CD4-positive, alpha-beta memory T cell (primary cell): Measurements from ENCODE around the gene EXD2. TPM values are rescaled to one million over a fixed set of nuclear protein-coding genes. Genes with fewer than 3 reads are reported as not detected.

Experiments
- CTCF ChIA-PET: fragments of 350-600 bp; sonication (Branson Sonifier 250); formaldehyde crosslinking; loops from one replicate; lab custom pipeline; 2021; ENCODE audit warnings: inconsistent platforms; ENCODE audit not compliant: partially characterized antibody; lab: Charles Lee
- POLR2A ChIA-PET: fragments of 350-600 bp; sonication (Branson Sonifier 250); formaldehyde crosslinking; loops from one replicate; lab custom pipeline; 2021; ENCODE audit not compliant: partially characterized antibody; lab: Charles Lee
- DNase-seq, 5 donors: peaks; one replicate each; pipeline versions ENCODE4 v3.0.0 to v3.0.0-alpha.2; 2020 to 2022; ENCODE audit warnings: mixed read lengths in 1 of 5
- H3K27ac ChIP-seq: one replicate; pipeline ENCODE4 v1.7.0; 2013; ENCODE audit warnings: low read depth, low read length
- H3K27me3 ChIP-seq: 2 replicates; pipeline ENCODE4 v1.7.0; 2013; ENCODE audit warnings: mild to moderate bottlenecking, low read length, moderate library complexity; ENCODE audit not compliant: insufficient read depth
- H3K36me3 ChIP-seq: 2 replicates; pipeline ENCODE4 v1.7.0; 2013; ENCODE audit warnings: mild to moderate bottlenecking, low read length, moderate library complexity; ENCODE audit not compliant: insufficient read depth
- H3K4me1 ChIP-seq: 2 replicates; pipeline ENCODE4 v1.7.0; 2013; ENCODE audit warnings: mild to moderate bottlenecking, low read length, moderate library complexity; ENCODE audit not compliant: insufficient read depth
- H3K4me3 ChIP-seq, 2 donors: one replicate each; pipeline ENCODE4 v1.7.0; 2013; ENCODE audit warnings: low read length in 2 of 2, mild to moderate bottlenecking in 1 of 2
- H3K9me3 ChIP-seq, 2 donors: one replicate each; pipeline ENCODE4 v1.7.0; 2013; ENCODE audit warnings: low read length in 2 of 2, control low read depth in 1 of 2; ENCODE audit not compliant: control insufficient read depth in 1 of 2
- H3K27ac Mint-ChIP-seq, 7 donors: one replicate each; pipeline ENCODE4 v1.8.0; 2020 to 2021; ENCODE audit warnings: mixed read lengths in 7 of 7, mild to moderate bottlenecking in 6 of 7, inconsistent platforms in 3 of 7, moderate library complexity in 3 of 7
- H3K27me3 Mint-ChIP-seq, 2 donors: one replicate each; pipeline ENCODE4 v1.8.0; 2020 to 2021; ENCODE audit warnings: mixed read lengths in 2 of 2
- H3K36me3 Mint-ChIP-seq, 2 donors: one replicate each; pipeline ENCODE4 v1.8.0; 2020 to 2021; ENCODE audit warnings: mixed read lengths in 2 of 2, inconsistent platforms in 1 of 2, mild to moderate bottlenecking in 1 of 2
- H3K4me1 Mint-ChIP-seq, 4 donors: one replicate each; pipeline ENCODE4 v1.8.0; 2020 to 2021; ENCODE audit warnings: mixed read lengths in 4 of 4, mild to moderate bottlenecking in 1 of 4
- H3K4me3 Mint-ChIP-seq, 8 donors: one replicate each; pipeline ENCODE4 v1.8.0; 2020 to 2021; ENCODE audit warnings: mixed read lengths in 8 of 8, mild to moderate bottlenecking in 7 of 8, moderate library complexity in 6 of 8, inconsistent platforms in 3 of 8
- H3K9me3 Mint-ChIP-seq, 8 donors: one replicate each; pipeline ENCODE4 v1.8.0; 2020 to 2021; ENCODE audit warnings: mixed read lengths in 8 of 8, mild to moderate bottlenecking in 5 of 8, inconsistent platforms in 3 of 8, moderate library complexity in 1 of 8
- intact Hi-C: fragments of 100-400 bp; cut with micrococcal nuclease; formaldehyde crosslinking; loops from one replicate; pipeline ENCODE4 v1.15.1; 2023
- polyA plus RNA-seq, 2 donors: library from polyadenylated mRNA; unstranded; fragments of 300-500 nt; fragmentation: Illumina TruSeq; gene quantifications; one replicate each; pipeline ENCODE4 v1.2.3, GENCODE V29; 2021
- total RNA-seq, 2 experiments: library from RNA; stranded (reverse); gene quantifications; one replicate each; pipeline ENCODE4 v1.2.3, GENCODE V29; 2021

EXD2 gene
- total and polyA plus RNA-seq, 4 experiments from 2014 or later = 4.6 to 15.7 (median 11.6) TPM

DNA sequence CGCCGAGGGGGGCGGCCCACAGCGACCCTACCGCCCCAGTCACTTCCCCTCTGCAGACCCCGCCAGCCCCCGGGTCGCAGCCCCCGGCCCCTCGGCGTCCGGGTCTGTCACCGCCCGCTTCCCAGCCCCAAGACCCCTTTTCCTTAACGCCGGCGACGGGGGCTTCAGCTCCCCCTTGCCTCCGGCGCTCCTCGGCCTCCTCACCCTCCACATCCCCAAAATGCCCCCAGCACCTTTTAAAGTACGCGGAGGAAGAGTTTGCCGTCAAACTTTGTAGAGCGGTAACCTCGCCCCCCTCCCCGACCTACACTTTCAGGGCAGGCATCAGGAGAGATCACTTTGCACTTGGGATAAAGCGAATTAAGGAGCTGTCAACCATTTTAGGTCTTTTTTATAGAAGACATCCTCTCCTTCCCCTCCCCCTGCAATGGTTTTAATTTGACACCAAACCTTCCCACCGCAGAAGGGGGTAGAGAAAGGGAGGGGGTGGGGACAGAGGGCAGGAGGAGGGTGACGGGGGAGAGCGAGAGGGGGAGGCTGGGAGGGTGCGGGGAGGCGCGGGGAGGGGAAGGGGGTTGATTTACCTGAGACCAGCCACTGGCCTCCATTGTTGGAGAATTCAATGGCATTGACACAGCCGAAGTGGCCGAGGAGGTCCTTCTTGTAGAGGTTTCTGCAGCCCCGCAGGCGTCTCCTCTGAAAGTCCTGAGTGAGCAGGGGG is 39.0 kb upstream of the EXD2 start:
- Histone ChIP-seq H3K27me3 (no peaks in the 10 kb centered on the region), H3K27ac (peak overlapping the region; percentile 75), H3K4me3 (peak overlapping the region; percentile 71 to 94), H3K4me1 (peaks cover 48% of the 10 kb centered on the region), H3K9me3 (no peaks in the 10 kb centered on the region), H3K36me3 (peaks cover 8% of the 10 kb centered on the region)
- Mint-ChIP-seq H3K9me3 (peaks cover 0 to 5% (median 0%) of the 10 kb centered on the region in 8 donors), H3K27ac (peak overlapping the region; percentile 91 to 96 (median 94)), H3K27me3 (peaks cover 0 to 2% of the 10 kb centered on the region in 2 donors), H3K4me1 (peaks cover 30 to 54% (median 40%) of the 10 kb centered on the region in 4 donors), H3K4me3 (peak overlapping the region; percentile 94 to 98 (median 96)), H3K36me3 (peaks cover 19 to 31% of the 10 kb centered on the region in 2 donors)
- intact Hi-C loops = loop anchor here (2.0 to 5.0 kb wide), 6 partner anchors 90 to 1910 kb away; partner anchors contain the start of genes EIF2S1, PALS1, SRSF5 and SUSD6
- ChIA-PET CTCF (interaction anchor here (0.7 to 5.6 kb wide), 6 partner anchors 18 to 89 kb away, joined by 3 to 53 read pairs (median 12); partner anchors contain the start of gene EXD2), POLR2A (interaction anchor here (0.5 to 4.3 kb wide), 11 partner anchors 19 to 1207 kb away, joined by 3 to 78 read pairs (median 4); partner anchors contain the start of genes COX16, ERH, EXD2 and SLC39A9)
- DNase-seq = peak in 4 of 5 donors; percentile 57 to 82 (median 64)

DNA sequence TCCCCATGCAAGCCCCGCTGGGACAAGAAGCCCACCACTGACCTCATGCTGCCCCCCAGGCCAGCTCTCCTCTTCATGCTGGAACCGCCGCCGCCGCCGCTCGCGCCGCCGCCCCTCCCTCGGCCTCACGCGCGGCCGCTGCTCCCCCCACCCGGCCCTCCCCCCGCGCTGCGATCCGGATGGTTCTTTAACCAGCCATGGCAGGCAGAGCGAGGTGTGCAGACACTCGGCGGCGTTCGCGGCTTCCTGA is 38.5 kb upstream of the EXD2 start, which contains the start of gene DCAF5:
Gene DCAF5 (minus strand): TSS at position 218 of the 250 bp plus-strand sequence. CDS start 141 bp downstream, at position 77.
- peaks cover 25 to 49% (median 35%) of the 10 kb centered on the region in 4 donors for H3K4me1 Mint-ChIP-seq
- H3K9me3 Mint-ChIP-seq = peaks cover 0 to 5% (median 0%) of the 10 kb centered on the region in 8 donors
- Histone ChIP-seq H3K9me3 (no peaks in the 10 kb centered on the region), H3K36me3 (peaks cover 8% of the 10 kb centered on the region), H3K27me3 (no peaks in the 10 kb centered on the region), H3K27ac (peak within 1 kb of the TSS; percentile 75), H3K4me1 (peaks cover 43% of the 10 kb centered on the region), H3K4me3 (peak within 1 kb of the TSS; percentile 71 to 94)
- peak in 3 of 5 donors; percentile 89 to 97 (median 94) for DNase-seq
- peak within 1 kb of the TSS; percentile 94 to 100 (median 97) for H3K4me3 Mint-ChIP-seq
- H3K27me3 Mint-ChIP-seq = peaks cover 0 to 2% of the 10 kb centered on the region in 2 donors
- CTCF ChIA-PET = interaction anchor here (0.7 to 5.6 kb wide), 5 partner anchors 8 to 38 kb away, joined by 3 to 53 read pairs (median 8); partner anchors contain the start of gene EXD2
- POLR2A ChIA-PET = interaction anchor here (0.5 to 4.3 kb wide), 11 partner anchors 20 to 1207 kb away, joined by 3 to 78 read pairs (median 4); partner anchors contain the start of genes COX16, ERH, EXD2 and SLC39A9
- peak within 1 kb of the TSS; percentile 93 to 97 (median 94) for H3K27ac Mint-ChIP-seq
- intact Hi-C loops = loop anchor here (1.0 to 5.0 kb wide), 10 partner anchors 24 to 1911 kb away; partner anchors contain the start of genes COX16, EIF2S1, ERH and EXD2
- H3K36me3 Mint-ChIP-seq = peaks cover 14 to 26% of the 10 kb centered on the region in 2 donors

- Histone ChIP-seq H3K9me3 (no peaks in the 10 kb centered on the region), H3K4me1 (peaks cover 38% of the 10 kb centered on the region), H3K27me3 (no peaks in the 10 kb centered on the region), H3K36me3 (peaks cover 8% of the 10 kb centered on the region), H3K27ac (peak overlapping the region; percentile 75), H3K4me3 (peak overlapping the region; percentile 32 to 94)
- POLR2A ChIA-PET = interaction anchor here (0.5 to 4.3 kb wide), 12 partner anchors 20 to 1206 kb away, joined by 3 to 78 read pairs (median 4); partner anchors contain the start of genes COX16, ERH, EXD2 and SLC39A9
- peak in 2 of 5 donors; percentile 91 to 95 for DNase-seq
- Mint-ChIP-seq H3K27me3 (peaks cover 0 to 2% of the 10 kb centered on the region in 2 donors), H3K4me1 (peaks cover 22 to 45% (median 32%) of the 10 kb centered on the region in 4 donors), H3K4me3 (peak overlapping the region; percentile 94 to 100 (median 97)), H3K36me3 (peaks cover 14 to 23% of the 10 kb centered on the region in 2 donors), H3K27ac (peak overlapping the region; percentile 91 to 97 (median 93)), H3K9me3 (peaks cover 0 to 5% (median 0%) of the 10 kb centered on the region in 8 donors)
- CTCF ChIA-PET = interaction anchor here (1.1 to 5.6 kb wide), 3 partner anchors 8 to 23 kb away, joined by 3 to 53 read pairs (median 8); no protein-coding TSS in a partner anchor
- intact Hi-C loops = loop anchor here (1.0 to 5.0 kb wide), 10 partner anchors 24 to 1911 kb away; partner anchors contain the start of genes COX16, EIF2S1, ERH and EXD2
Measured at GRCh38 chr14:69153152-69153872, 38.0 kb upstream of the EXD2 start.

GRCh38 chr14:69153873-69154270 is 37.4 kb upstream of the EXD2 start:
- CTCF ChIA-PET = interaction anchor here (1.1 to 5.6 kb wide), 3 partner anchors 9 to 24 kb away, joined by 3 to 53 read pairs (median 8); no protein-coding TSS in a partner anchor
- peak overlapping the region; percentile 91 to 100 (median 96) for H3K4me3 Mint-ChIP-seq
- intact Hi-C loops = loop anchor here (1.0 to 5.0 kb wide), 10 partner anchors 25 to 1912 kb away; partner anchors contain the start of genes COX16, EIF2S1, ERH and EXD2
- H3K27me3 Mint-ChIP-seq = peaks cover 0 to 2% of the 10 kb centered on the region in 2 donors
- peak in 2 of 5 donors; percentile 12 to 17 for DNase-seq
- H3K9me3 Mint-ChIP-seq = peaks cover 0 to 2% (median 0%) of the 10 kb centered on the region in 8 donors
- POLR2A ChIA-PET = interaction anchor here (1.0 to 4.3 kb wide), 5 partner anchors 21 to 244 kb away, joined by 3 to 78 read pairs (median 8); partner anchors contain the start of genes ERH, EXD2 and SLC39A9
- Histone ChIP-seq H3K4me3 (peak overlapping the region; percentile 32 to 94), H3K4me1 (peaks cover 33% of the 10 kb centered on the region), H3K36me3 (peaks cover 2% of the 10 kb centered on the region), H3K27me3 (no peaks in the 10 kb centered on the region), H3K9me3 (no peaks in the 10 kb centered on the region), H3K27ac (peak overlapping the region; percentile 75)
- peaks cover 18 to 41% (median 28%) of the 10 kb centered on the region in 4 donors for H3K4me1 Mint-ChIP-seq
- H3K27ac Mint-ChIP-seq = peak overlapping the region; percentile 91 to 97 (median 93)
- H3K36me3 Mint-ChIP-seq = peaks cover 10 to 19% of the 10 kb centered on the region in 2 donors

DNA sequence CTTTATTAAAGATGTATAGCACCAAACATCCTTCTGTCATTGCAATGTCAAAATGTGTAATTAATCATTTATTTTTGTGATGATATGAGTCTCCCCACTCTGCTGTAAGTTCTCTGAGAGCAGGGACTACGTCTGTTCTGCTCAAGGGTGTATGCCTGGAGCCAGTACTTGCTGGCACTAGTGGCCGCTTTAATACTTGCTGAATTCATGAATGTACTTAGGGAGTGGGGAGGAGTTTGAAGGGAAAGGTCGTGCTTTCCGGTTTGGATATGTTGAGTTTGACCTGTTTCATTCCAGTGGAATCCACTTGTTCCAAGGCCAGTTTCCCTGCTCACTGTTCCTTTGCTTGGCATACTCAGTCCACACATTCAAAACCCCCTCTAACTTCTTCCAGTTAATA is 36.5 kb upstream of the EXD2 start:
- POLR2A ChIA-PET = interaction anchor here (4.3 kb wide), 1 partner anchor 36 kb away, joined by 78 read pairs; the partner anchor contains the start of gene EXD2
- peak overlapping the region in 2 of 7 donors; percentile 41 to 97 for H3K27ac Mint-ChIP-seq

DNA sequence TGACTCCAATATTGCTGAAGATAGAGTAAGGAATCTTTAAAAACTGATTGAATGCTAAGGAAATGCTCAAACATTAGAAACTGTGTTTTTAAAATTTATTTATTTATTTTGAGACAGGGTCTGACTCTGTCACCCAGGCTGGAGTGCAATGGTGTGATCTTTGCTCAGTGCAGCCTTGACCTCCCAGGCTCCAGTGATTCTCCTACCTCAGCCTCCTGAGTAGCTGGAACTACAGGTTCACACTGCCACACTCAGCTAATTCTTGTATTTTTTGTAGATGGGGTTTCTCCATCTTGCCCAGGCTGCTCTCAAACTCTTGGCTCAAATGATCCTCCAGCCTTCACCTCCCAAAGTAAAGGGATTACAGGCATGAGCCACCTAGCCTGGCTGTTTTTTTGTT is 35.1 kb upstream of the EXD2 start:
- peaks cover 3 to 17% (median 8%) of the 10 kb centered on the region in 4 donors for H3K4me1 Mint-ChIP-seq
- H3K9me3 ChIP-seq = no peaks in the 10 kb centered on the region
- H3K27me3 Mint-ChIP-seq = peaks cover 2 to 4% of the 10 kb centered on the region in 2 donors
- no peak overlapping the region for H3K27ac Mint-ChIP-seq
- intact Hi-C loops = no loop called here
- H3K4me3 Mint-ChIP-seq = no peak overlapping the region
- H3K27me3 ChIP-seq = no peaks in the 10 kb centered on the region
- peaks cover 0 to 7% of the 10 kb centered on the region in 2 donors for H3K36me3 Mint-ChIP-seq
- no peak for DNase-seq
- H3K27ac ChIP-seq = no peak overlapping the region
- H3K36me3 ChIP-seq = no peaks in the 10 kb centered on the region
- H3K9me3 Mint-ChIP-seq = peaks cover 0 to 3% (median under 1%) of the 10 kb centered on the region in 8 donors
- peaks cover 9% of the 10 kb centered on the region for H3K4me1 ChIP-seq
- CTCF ChIA-PET = interaction anchor here (1.1 to 2.1 kb wide), 2 partner anchors 9 to 63 kb away, joined by 3 to 4 read pairs; no protein-coding TSS in a partner anchor
- H3K4me3 ChIP-seq = no peak overlapping the region
- POLR2A ChIA-PET = interaction anchor here (2.4 kb wide), 1 partner anchor 35 kb away, joined by 5 read pairs; the partner anchor contains the start of gene EXD2

More for the DNA sequence above, 36.5 kb upstream of the EXD2 start:
- Histone ChIP-seq H3K4me1 (peaks cover 24% of the 10 kb centered on the region), H3K4me3 (no peak overlapping the region), H3K27ac (no peak overlapping the region), H3K9me3 (no peaks in the 10 kb centered on the region), H3K27me3 (no peaks in the 10 kb centered on the region), H3K36me3 (no peaks in the 10 kb centered on the region)
- CTCF ChIA-PET = no interaction called here
- intact Hi-C loops = loop anchor here (5.0 kb wide), 3 partner anchors 88 to 1912 kb away; partner anchors contain the start of genes PALS1 and SUSD6
- H3K9me3 Mint-ChIP-seq = peaks cover 0 to 2% (median 0%) of the 10 kb centered on the region in 8 donors
- peaks cover 13 to 32% (median 19%) of the 10 kb centered on the region in 4 donors for H3K4me1 Mint-ChIP-seq
- H3K36me3 Mint-ChIP-seq = peaks cover 4 to 12% of the 10 kb centered on the region in 2 donors
- H3K4me3 Mint-ChIP-seq = peak overlapping the region in 2 of 8 donors; percentile 46 to 62
- DNase-seq = no peak
- peaks cover 2% of the 10 kb centered on the region in 2 donors for H3K27me3 Mint-ChIP-seq
